Liver (tissue), 9 donors: Measurements from ENCODE around the gene UBE2D4. TPM values are rescaled to one million over a fixed set of nuclear protein-coding genes. Genes with fewer than 3 reads are reported as not detected.
A peak's percentile ranks its signal among the peaks of the same experiment; 100 is the strongest.

Experiments
- DNase-seq: peaks from one replicate; pipeline ENCODE4 v3.0.0-alpha.2; 2017; ENCODE audit warnings: low spot score
- H3K27ac ChIP-seq, 2 donors: one replicate each; pipeline ENCODE4 v1.7.0; 2013; ENCODE audit warnings: inconsistent platforms in 2 of 2, low read length in 2 of 2, control low read depth in 1 of 2, low read depth in 1 of 2, mild to moderate bottlenecking in 1 of 2
- H3K27me3 ChIP-seq, 4 donors: one replicate each; pipeline versions ENCODE4 v1.6.1 to v1.7.0; 2013; ENCODE audit warnings: low read length in 3 of 4, inconsistent platforms in 1 of 4, mild to moderate bottlenecking in 1 of 4, moderate library complexity in 1 of 4; ENCODE audit not compliant: control insufficient read depth in 4 of 4, insufficient read depth in 4 of 4
- H3K36me3 ChIP-seq, 4 donors: one replicate each; pipeline versions ENCODE4 v1.6.1 to v1.7.0; 2013; ENCODE audit warnings: low read length in 3 of 4, mild to moderate bottlenecking in 3 of 4, low read depth in 1 of 4, moderate library complexity in 1 of 4; ENCODE audit not compliant: control insufficient read depth in 4 of 4, insufficient read depth in 3 of 4
- H3K4me1 ChIP-seq, 4 donors: one replicate each; pipeline versions ENCODE4 v1.6.1 to v1.7.0; 2013; ENCODE audit warnings: low read length in 3 of 4, mild to moderate bottlenecking in 3 of 4, moderate library complexity in 1 of 4; ENCODE audit not compliant: control insufficient read depth in 4 of 4, insufficient read depth in 4 of 4
- H3K4me3 ChIP-seq, 3 donors: one replicate each; pipeline versions ENCODE4 v1.6.1 to v1.7.0; 2013; ENCODE audit warnings: low read length in 3 of 3, control low read depth in 1 of 3, low read depth in 1 of 3, mild to moderate bottlenecking in 1 of 3
- H3K9ac ChIP-seq, 2 donors: one replicate each; pipeline ENCODE4 v1.7.0; 2013; ENCODE audit warnings: low read length in 2 of 2, mild to moderate bottlenecking in 2 of 2, moderate library complexity in 2 of 2, control low read depth in 1 of 2, low read depth in 1 of 2
- H3K9me3 ChIP-seq, 4 donors: one replicate each; pipeline versions ENCODE4 v1.6.1 to v1.7.0; 2013; ENCODE audit warnings: low read length in 3 of 4; ENCODE audit not compliant: control insufficient read depth in 4 of 4
- CTCF ChIP-seq: fragments of 150-350 bp; IDR thresholded peaks from 2 replicates; pipeline ENCODE4 v1.5.1; 2017; ENCODE audit warnings: improper control_type of control experiment, low read depth, low read length; ENCODE audit not compliant: missing input control
- EGR1 ChIP-seq, 2 donors: IDR thresholded peaks; 2 replicates each; pipeline ENCODE4 v1.6.1; 2016 to 2018; ENCODE audit warnings: antibody characterized with exemption in 2 of 2, low read depth in 2 of 2
- FOXA2 ChIP-seq: IDR thresholded peaks from 2 replicates; pipeline ENCODE4 v1.6.1; 2016; ENCODE audit warnings: antibody characterized with exemption
- GABPA ChIP-seq, 2 donors: IDR thresholded peaks in 1 of 2; conservative IDR thresholded peaks in 1 of 2; 2 replicates each; pipeline ENCODE4 v1.6.1; 2016; ENCODE audit warnings: antibody characterized with exemption in 2 of 2, mild to moderate bottlenecking in 1 of 2, moderate library complexity in 1 of 2
- HNF4G ChIP-seq: IDR thresholded peaks from 2 replicates; pipeline ENCODE4 v1.6.1; 2016; ENCODE audit warnings: antibody characterized with exemption
- JUND ChIP-seq, 2 donors: IDR thresholded peaks; 2 replicates each; pipeline ENCODE4 v1.6.1; 2016; ENCODE audit warnings: antibody characterized with exemption in 2 of 2
- NR2F2 ChIP-seq: IDR thresholded peaks from 2 replicates; pipeline ENCODE4 v1.6.1; 2016; ENCODE audit warnings: antibody characterized with exemption
- RAD21 ChIP-seq, 2 donors: IDR thresholded peaks; 2 replicates each; pipeline ENCODE4 v1.6.1; 2016; ENCODE audit warnings: antibody characterized with exemption in 2 of 2, mild to moderate bottlenecking in 2 of 2
- RXRA ChIP-seq, 2 donors: IDR thresholded peaks; 2 replicates each; pipeline ENCODE4 v1.6.1; 2017 to 2018; ENCODE audit warnings: antibody characterized with exemption in 2 of 2, mild to moderate bottlenecking in 1 of 2
- SP1 ChIP-seq: IDR thresholded peaks from 2 replicates; pipeline ENCODE4 v1.6.1; 2018; ENCODE audit warnings: antibody characterized with exemption, mild to moderate bottlenecking
- WGBS: extraction: QIAGEN DNeasy Blood & Tissue Kit; methylation state at CpG from one replicate; pipeline ENCODE4 v1.1.7; 2013; 5-methylcytosine and 5-hydroxymethylcytosine counted together
- polyA plus RNA-seq, 2 donors: library from polyadenylated mRNA; stranded (reverse) in 1 of 2; unstranded in 1 of 2; fragments of 200-250 nt in 1 of 2; fragments of >200 nt in 1 of 2; fragmentation: Nextera tagmentation in 1 of 2; extraction: Ambion mirVana in 1 of 2; gene quantifications; one replicate each; pipeline versions ENCODE4 v1.2.1 to v1.2.3, GENCODE V29; 2013 to 2015
- total RNA-seq, 2 donors: library from RNA; depleted of rRNA; stranded (reverse); fragments of >200 nt; gene quantifications; one replicate each; pipeline ENCODE4 v1.2.3, GENCODE V29; 2014
- donor health status: healthy.
- donor health status: healthy.
- donor health status: healthy.
- donor health status: healthy.
- donor health status: healthy.

The UBE2D4 gene
- total and polyA plus RNA-seq, 4 donors = 5.1 to 17.9 (median 11.8) TPM

DNA sequence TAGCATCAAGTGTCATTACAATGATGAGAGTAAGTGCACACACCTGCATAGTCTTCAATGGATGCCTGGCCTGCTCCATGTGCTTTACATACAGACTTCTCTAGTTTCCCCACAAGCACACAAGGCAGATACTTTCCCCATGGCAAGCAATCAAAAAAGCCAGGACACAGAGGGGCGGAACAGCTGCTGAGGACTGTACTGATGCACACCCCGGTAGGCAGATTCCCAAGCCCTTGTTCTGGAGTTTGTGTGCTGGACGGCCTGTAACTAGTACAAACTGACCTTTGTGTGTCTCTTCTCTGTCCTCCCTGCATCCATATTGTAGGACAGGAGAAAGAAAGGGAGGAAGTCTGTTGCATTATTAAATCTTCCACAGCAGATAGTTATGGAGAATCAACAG is 25.8 kb downstream of the UBE2D4 start:
- Histone ChIP-seq H3K27ac (no peak overlapping the region), H3K9me3 (no peaks in the 10 kb centered on the region), H3K36me3 (peaks cover 2 to 38% (median 22%) of the 10 kb centered on the region in 4 donors), H3K4me3 (no peak overlapping the region), H3K9ac (no peak overlapping the region), H3K4me1 (no peaks in the 10 kb centered on the region), H3K27me3 (no peaks in the 10 kb centered on the region)
- no peak for DNase-seq
- TF ChIP-seq GABPA (IDR thresholded peaks at IDR 0.05 in 1 of 2, conservative IDR thresholded peaks at IDR 0.05 in 1 of 2) = no peak
- no peak for TF ChIP-seq RAD21 (IDR thresholded peaks at IDR 0.05)
- no peak for TF ChIP-seq SP1
- no peak for TF ChIP-seq HNF4G
- no peak for TF ChIP-seq CTCF
- 93% methylated on average over 3 of the region's 3 CpGs for WGBS

- H3K27me3 ChIP-seq = no peaks in the 10 kb centered on the region
- 98% methylated on average over 5 of the region's 5 CpGs for WGBS
- no peak overlapping the region for H3K9ac ChIP-seq
- H3K27ac ChIP-seq = no peak overlapping the region
- peaks cover 2 to 38% (median 22%) of the 10 kb centered on the region in 4 donors for H3K36me3 ChIP-seq
- DNase-seq = no peak
- no peak for TF ChIP-seq JUND (IDR thresholded peaks at IDR 0.05)
- TF ChIP-seq EGR1 (IDR thresholded peaks at IDR 0.05; ENCODE audit: low read depth in 2 of 2) = no peak
- no peak for TF ChIP-seq RXRA (IDR thresholded peaks at IDR 0.05)
- TF ChIP-seq FOXA2 = no peak
- H3K4me3 ChIP-seq = no peak overlapping the region
- no peaks in the 10 kb centered on the region for H3K4me1 ChIP-seq
- no peaks in the 10 kb centered on the region for H3K9me3 ChIP-seq
Measured at GRCh38 chr7:43953071-43953470, 26.8 kb downstream of the UBE2D4 start.

GRCh38 chr7:43954524-43955228 is 28.4 kb downstream of the UBE2D4 start:
- no peak overlapping the region for H3K9ac ChIP-seq
- TF ChIP-seq CTCF (peak; percentile 47), NR2F2 (no peak), RAD21 (IDR thresholded peaks at IDR 0.05) (peak; percentile 75 to 88)
- no peak for DNase-seq
- 67% methylated on average over 3 of the region's 3 CpGs for WGBS
- no peak overlapping the region for H3K27ac ChIP-seq
- H3K27me3 ChIP-seq = no peaks in the 10 kb centered on the region
- H3K9me3 ChIP-seq = no peaks in the 10 kb centered on the region
- H3K36me3 ChIP-seq = peaks cover 2 to 27% (median 21%) of the 10 kb centered on the region in 4 donors
- H3K4me3 ChIP-seq = no peak overlapping the region
- no peaks in the 10 kb centered on the region for H3K4me1 ChIP-seq
